ENCODE results near the gene PPP1R14C. TPM values are rescaled to one million over a fixed set of nuclear protein-coding genes. Genes with fewer than 3 reads are reported as not detected.

Gene PPP1R14C
- total RNA-seq, 1 experiment from 2014 or later: 12.1 TPM

DNA sequence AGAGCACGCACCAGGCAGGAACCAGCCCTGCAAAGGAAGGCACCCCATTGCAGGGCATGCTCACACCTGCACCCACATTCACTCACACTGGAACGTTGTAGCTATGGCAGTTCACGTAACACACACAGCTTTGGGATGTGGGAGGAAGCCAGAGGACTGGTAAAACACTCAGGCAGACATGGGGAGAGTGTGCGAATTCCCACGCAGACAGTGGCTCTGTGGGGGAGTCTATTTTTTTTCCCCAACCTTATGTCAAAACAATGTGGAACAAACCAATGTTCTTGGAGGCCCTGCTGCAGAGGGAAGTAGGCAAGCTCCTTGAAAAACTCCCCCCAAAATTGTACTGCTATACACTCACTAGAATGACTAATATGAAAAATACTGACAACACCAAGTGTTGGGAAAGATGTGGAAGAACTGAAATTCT lies 91.0 kb downstream of the PPP1R14C start:
- no peaks in the 10 kb centered on the region for H4K20me1 ChIP-seq (ENCODE audit: insufficient read depth)
- no peaks in the 10 kb centered on the region for H3K79me2 ChIP-seq (ENCODE audit: low read depth)
- no peaks in the 10 kb centered on the region for H3F3A ChIP-seq (ENCODE audit: insufficient read depth, low read depth)
- intact Hi-C loops (cut with micrococcal nuclease; ENCODE audit: unreplicated experiment): no loop called here
- no peak for DNase-seq
- no peaks in the 10 kb centered on the region for H3K4me1 ChIP-seq (replicated peaks; ENCODE audit: insufficient read depth)
- CTCF ChIA-PET: no interaction called here
- no peak overlapping the region for H3K27ac ChIP-seq
- POLR2A ChIA-PET (ENCODE audit: unreplicated experiment): no interaction called here
- H3K27me3 ChIP-seq (ENCODE audit: insufficient read depth, low read depth): no peaks in the 10 kb centered on the region
- BruUV-seq (replicated peaks): no TSS peak
- H3K4me2 ChIP-seq: no peak overlapping the region
- H3K9me3 ChIP-seq (ENCODE audit: insufficient read depth, low read depth): 0 out of 2 replicates have a peak, but pooled peaks cover 7% of the 10 kb centered on the region
- no peak overlapping the region for H2AFZ ChIP-seq
- TF ChIP-seq, protein P1, sequence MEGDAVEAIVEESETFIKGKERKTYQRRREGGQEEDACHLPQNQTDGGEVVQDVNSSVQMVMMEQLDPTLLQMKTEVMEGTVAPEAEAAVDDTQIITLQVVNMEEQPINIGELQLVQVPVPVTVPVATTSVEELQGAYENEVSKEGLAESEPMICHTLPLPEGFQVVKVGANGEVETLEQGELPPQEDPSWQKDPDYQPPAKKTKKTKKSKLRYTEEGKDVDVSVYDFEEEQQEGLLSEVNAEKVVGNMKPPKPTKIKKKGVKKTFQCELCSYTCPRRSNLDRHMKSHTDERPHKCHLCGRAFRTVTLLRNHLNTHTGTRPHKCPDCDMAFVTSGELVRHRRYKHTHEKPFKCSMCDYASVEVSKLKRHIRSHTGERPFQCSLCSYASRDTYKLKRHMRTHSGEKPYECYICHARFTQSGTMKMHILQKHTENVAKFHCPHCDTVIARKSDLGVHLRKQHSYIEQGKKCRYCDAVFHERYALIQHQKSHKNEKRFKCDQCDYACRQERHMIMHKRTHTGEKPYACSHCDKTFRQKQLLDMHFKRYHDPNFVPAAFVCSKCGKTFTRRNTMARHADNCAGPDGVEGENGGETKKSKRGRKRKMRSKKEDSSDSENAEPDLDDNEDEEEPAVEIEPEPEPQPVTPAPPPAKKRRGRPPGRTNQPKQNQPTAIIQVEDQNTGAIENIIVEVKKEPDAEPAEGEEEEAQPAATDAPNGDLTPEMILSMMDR (conservative IDR thresholded peaks at IDR 0.05): no peak
- TF ChIP-seq EZH2 (IDR thresholded peaks at IDR 0.05; ENCODE audit: low read depth): no peak
- no peaks in the 10 kb centered on the region for H3K9me2 ChIP-seq (ENCODE audit: insufficient read depth)
- no peak overlapping the region for H3K4me3 ChIP-seq
- H3K36me3 ChIP-seq (ENCODE audit: low read depth): no peaks in the 10 kb centered on the region

DNA sequence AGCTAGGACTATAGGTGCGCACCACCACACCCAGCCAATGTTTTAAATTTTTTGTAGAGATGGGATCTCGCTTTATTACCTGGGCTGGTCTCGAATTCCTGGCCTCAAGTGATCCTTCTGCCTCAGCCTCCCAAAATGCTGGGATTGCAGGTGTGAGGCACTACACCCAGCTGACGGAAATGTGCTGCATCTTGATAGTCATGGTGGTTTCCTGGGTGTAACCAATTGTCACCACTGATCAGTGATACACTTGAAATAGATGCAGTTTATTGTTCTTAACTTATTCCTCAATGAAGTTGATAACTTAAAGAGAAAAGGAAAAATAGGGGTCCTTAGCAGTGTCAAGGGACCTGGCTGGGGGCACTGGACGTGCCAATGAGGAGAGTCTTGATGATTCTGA lies 92.4 kb downstream of the PPP1R14C start:
- Histone ChIP-seq H3K9me3 (ENCODE audit: insufficient read depth, low read depth) (0 out of 2 replicates have a peak, but pooled peaks cover 7% of the 10 kb centered on the region), H3K4me1 (replicated peaks; ENCODE audit: insufficient read depth) (no peaks in the 10 kb centered on the region), H3K9me2 (ENCODE audit: insufficient read depth) (no peaks in the 10 kb centered on the region), H3K4me3 (no peak overlapping the region), H3K27ac (no peak overlapping the region), H3K27me3 (ENCODE audit: insufficient read depth, low read depth) (no peaks in the 10 kb centered on the region), H3K4me2 (no peak overlapping the region), H3F3A (ENCODE audit: insufficient read depth, low read depth) (no peaks in the 10 kb centered on the region), H3K79me2 (ENCODE audit: low read depth) (no peaks in the 10 kb centered on the region), H2AFZ (no peak overlapping the region), H4K20me1 (ENCODE audit: insufficient read depth) (no peaks in the 10 kb centered on the region), H3K36me3 (ENCODE audit: low read depth) (no peaks in the 10 kb centered on the region)
- no TSS peak for BruUV-seq (replicated peaks)
- ChIA-PET CTCF (no interaction called here), POLR2A (ENCODE audit: unreplicated experiment) (no interaction called here)
- TF ChIP-seq EZH2 (IDR thresholded peaks at IDR 0.05; ENCODE audit: low read depth): no peak
- TF ChIP-seq, protein P1 (conservative IDR thresholded peaks at IDR 0.05): no peak
- intact Hi-C loops (cut with micrococcal nuclease; ENCODE audit: unreplicated experiment): no loop called here
- no peak for DNase-seq

DNA sequence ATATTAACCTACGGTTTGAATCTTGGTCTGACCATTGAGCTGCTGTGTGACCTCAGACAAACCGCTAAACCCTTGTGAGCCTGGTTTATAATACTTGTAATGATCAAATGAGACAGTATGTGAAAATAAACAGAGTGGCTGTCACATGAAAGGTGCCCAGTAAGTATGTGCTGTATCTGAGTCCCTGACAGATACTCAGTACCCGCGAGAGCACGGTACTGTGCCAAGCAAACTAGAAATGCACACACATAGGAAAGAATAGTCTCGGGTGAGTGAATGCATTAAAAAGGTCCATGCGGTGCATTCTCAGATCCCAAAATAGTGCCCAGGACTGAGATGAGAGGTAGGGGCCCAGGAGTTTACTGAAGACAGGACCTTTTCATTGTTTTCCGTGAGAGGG lies 93.3 kb downstream of the PPP1R14C start:
- Histone ChIP-seq H3K4me3 (no peak overlapping the region), H3K79me2 (ENCODE audit: low read depth) (no peaks in the 10 kb centered on the region), H3K4me2 (no peak overlapping the region), H3F3A (ENCODE audit: insufficient read depth, low read depth) (no peaks in the 10 kb centered on the region), H2AFZ (no peak overlapping the region), H3K36me3 (ENCODE audit: low read depth) (no peaks in the 10 kb centered on the region), H3K9me3 (ENCODE audit: insufficient read depth, low read depth) (0 out of 2 replicates have a peak, but pooled peaks cover 7% of the 10 kb centered on the region), H4K20me1 (ENCODE audit: insufficient read depth) (no peaks in the 10 kb centered on the region), H3K4me1 (replicated peaks; ENCODE audit: insufficient read depth) (no peaks in the 10 kb centered on the region), H3K27ac (no peak overlapping the region), H3K9me2 (ENCODE audit: insufficient read depth) (no peaks in the 10 kb centered on the region), H3K27me3 (ENCODE audit: insufficient read depth, low read depth) (no peaks in the 10 kb centered on the region)
- POLR2A ChIA-PET (ENCODE audit: unreplicated experiment): no interaction called here
- CTCF ChIA-PET: no interaction called here
- no peak for TF ChIP-seq EZH2 (IDR thresholded peaks at IDR 0.05; ENCODE audit: low read depth)
- TF ChIP-seq, protein P1 (conservative IDR thresholded peaks at IDR 0.05): no peak
- no peak for DNase-seq
- BruUV-seq (replicated peaks): no TSS peak
- intact Hi-C loops (cut with micrococcal nuclease; ENCODE audit: unreplicated experiment): no loop called here

Data from PC-9 (cell line).